Endothelial cell of umbilical vein (primary cell): ENCODE data around the gene IP6K2.

Experiments used
- CTCF ChIP-seq, 2 donors: IDR thresholded peaks; 1 replicate in 1 of 2; 2 replicates in 1 of 2; pipeline ENCODE4 v1.5.1; 2011; ENCODE audit warnings: low read length in 2 of 2, mild to moderate bottlenecking in 2 of 2, moderate library complexity in 2 of 2, control low read depth in 1 of 2, inconsistent platforms in 1 of 2, low read depth in 1 of 2; ENCODE audit not compliant: insufficient read depth in 1 of 2; ENCODE audit errors: extremely low read depth in 1 of 2
- EZH2 ChIP-seq: IDR thresholded peaks from 2 replicates; pipeline ENCODE4 v1.6.1; 2012; ENCODE audit warnings: borderline replicate concordance, low read depth, mild to moderate bottlenecking, moderate library complexity, low read length, inconsistent platforms; ENCODE audit not compliant: severe bottlenecking
- GATA2 ChIP-seq: IDR thresholded peaks from 2 replicates; pipeline ENCODE4 v1.7.0; 2011; ENCODE audit warnings: low read depth, mild to moderate bottlenecking, moderate library complexity, mixed read lengths, low read length; ENCODE audit not compliant: insufficient read length, insufficient read depth
- JUN ChIP-seq: IDR thresholded peaks from 2 replicates; pipeline ENCODE4 v1.6.1; 2011; ENCODE audit warnings: borderline replicate concordance, low read depth; ENCODE audit not compliant: insufficient read length, insufficient read depth
- MAX ChIP-seq: IDR thresholded peaks from 2 replicates; pipeline ENCODE4 v1.6.1; 2011; ENCODE audit not compliant: insufficient read depth, insufficient read length
- POLR2A ChIP-seq: IDR thresholded peaks from 2 replicates; pipeline ENCODE4 v1.6.1; 2012; ENCODE audit warnings: low read depth, mild to moderate bottlenecking, control low read depth, low read length
- POLR2AphosphoS5 ChIP-seq: IDR thresholded peaks from 2 replicates; pipeline ENCODE4 v1.6.1; 2012; ENCODE audit warnings: low read depth, mild to moderate bottlenecking, control low read depth, low read length, moderate library complexity; ENCODE audit not compliant: insufficient read depth

- TF ChIP-seq CTCF (IDR thresholded peaks at IDR 0.05; ENCODE audit: extremely low read depth in 1 of 2, insufficient read depth in 1 of 2, low read depth in 1 of 2, low read length in 2 of 2): no peak
- no peak for TF ChIP-seq POLR2A
- no peak for TF ChIP-seq GATA2
- TF ChIP-seq MAX: no peak
- TF ChIP-seq POLR2AphosphoS5: no peak
- TF ChIP-seq EZH2: no peak
- TF ChIP-seq JUN: no peak
Measured at GRCh38 chr3:48715174-48715800, 1.7 kb downstream of the IP6K2 start.
